ENCODE data around the gene HS3ST4.

DNA sequence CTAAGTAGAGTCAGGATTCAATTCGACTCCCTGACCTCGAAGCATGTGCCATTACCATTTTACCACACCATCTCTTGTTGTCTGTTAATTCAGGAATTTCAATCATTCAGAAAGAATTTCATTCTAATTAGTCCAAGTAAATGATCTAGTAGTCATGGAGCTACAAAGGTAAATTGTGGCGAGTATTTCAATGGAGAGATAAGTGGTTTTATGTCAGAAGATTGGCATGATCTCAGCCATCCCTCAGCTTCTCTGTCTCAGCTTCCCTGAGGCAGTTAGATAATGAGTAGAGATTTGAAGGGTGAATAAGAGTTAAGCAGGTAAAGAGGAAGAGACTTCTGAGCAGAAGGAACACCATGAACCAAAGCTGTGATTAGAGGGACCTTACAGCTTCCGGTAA, 93.6 kb downstream of the HS3ST4 start:
- TF ChIP-seq EZH2 (IDR thresholded peaks at IDR 0.05; ENCODE audit: insufficient read depth, poor library complexity, severe bottlenecking) (no peak), EZH2phosphoT487 (IDR thresholded peaks at IDR 0.05; ENCODE audit: insufficient read depth, low read depth) (no peak)
